ENCODE data around the gene MLPH. TPM values are rescaled to one million over a fixed set of nuclear protein-coding genes. Genes with fewer than 3 reads are reported as not detected.

Gene MLPH
- total RNA-seq, 1 donor from 2014 or later = not detected

GRCh38 chr2:237448626-237449025 is 38.4 kb upstream of the MLPH start:
- Mint-ChIP-seq H3K36me3 (ENCODE audit: low read depth) (no peaks in the 10 kb centered on the region), H3K27me3 (ENCODE audit: low read depth) (peaks cover 3% of the 10 kb centered on the region), H3K27ac (ENCODE audit: unreplicated experiment) (no peak overlapping the region), H3K4me3 (no peak overlapping the region), H3K9me3 (no peaks in the 10 kb centered on the region), H3K4me1 (no peaks in the 10 kb centered on the region)
- no peak for TF ChIP-seq CTCF (conservative IDR thresholded peaks at IDR 0.05)
- no peak for DNase-seq (ENCODE audit: low read depth, low spot score)

GRCh38 chr2:237449193-237449881 is 37.7 kb upstream of the MLPH start:
- no peak overlapping the region for H3K27ac Mint-ChIP-seq (ENCODE audit: unreplicated experiment)
- no peaks in the 10 kb centered on the region for H3K4me1 Mint-ChIP-seq
- DNase-seq (ENCODE audit: low read depth, low spot score) = no peak
- no peak for TF ChIP-seq CTCF (conservative IDR thresholded peaks at IDR 0.05)
- H3K27me3 Mint-ChIP-seq (ENCODE audit: low read depth) = peaks cover 3% of the 10 kb centered on the region
- H3K4me3 Mint-ChIP-seq = no peak overlapping the region
- H3K36me3 Mint-ChIP-seq (ENCODE audit: low read depth) = no peaks in the 10 kb centered on the region
- no peaks in the 10 kb centered on the region for H3K9me3 Mint-ChIP-seq

GRCh38 chr2:237450108-237450507 is 36.9 kb upstream of the MLPH start:
- no peak for DNase-seq (ENCODE audit: low read depth, low spot score)
- peaks cover 3% of the 10 kb centered on the region for H3K27me3 Mint-ChIP-seq (ENCODE audit: low read depth)
- no peaks in the 10 kb centered on the region for H3K36me3 Mint-ChIP-seq (ENCODE audit: low read depth)
- H3K4me3 Mint-ChIP-seq = no peak overlapping the region
- no peak for TF ChIP-seq CTCF (conservative IDR thresholded peaks at IDR 0.05)
- no peaks in the 10 kb centered on the region for H3K9me3 Mint-ChIP-seq
- no peaks in the 10 kb centered on the region for H3K4me1 Mint-ChIP-seq
- no peak overlapping the region for H3K27ac Mint-ChIP-seq (ENCODE audit: unreplicated experiment)

- no peak overlapping the region for H3K4me3 Mint-ChIP-seq
These were observed 36.5 kb upstream of the MLPH start for GRCh38 chr2:237450583-237450982.

GRCh38 chr2:237451643-237452469 is 35.2 kb upstream of the MLPH start:
- H3K4me3 Mint-ChIP-seq = no peak overlapping the region
- DNase-seq (ENCODE audit: low read depth, low spot score) = no peak
- H3K27me3 Mint-ChIP-seq (ENCODE audit: low read depth) = peaks cover 6% of the 10 kb centered on the region
- H3K4me1 Mint-ChIP-seq = no peaks in the 10 kb centered on the region
- no peaks in the 10 kb centered on the region for H3K36me3 Mint-ChIP-seq (ENCODE audit: low read depth)
- no peak overlapping the region for H3K27ac Mint-ChIP-seq (ENCODE audit: unreplicated experiment)
- peaks cover 3% of the 10 kb centered on the region for H3K9me3 Mint-ChIP-seq
- TF ChIP-seq CTCF (conservative IDR thresholded peaks at IDR 0.05) = no peak

More at GRCh38 chr2:237450583-237450982, 36.5 kb upstream of the MLPH start:
- Mint-ChIP-seq H3K27me3 (ENCODE audit: low read depth) (peaks cover 3% of the 10 kb centered on the region), H3K27ac (ENCODE audit: unreplicated experiment) (no peak overlapping the region), H3K4me1 (no peaks in the 10 kb centered on the region), H3K36me3 (ENCODE audit: low read depth) (no peaks in the 10 kb centered on the region), H3K9me3 (no peaks in the 10 kb centered on the region)
- no peak for TF ChIP-seq CTCF (conservative IDR thresholded peaks at IDR 0.05)
- no peak for DNase-seq (ENCODE audit: low read depth, low spot score)
